Measurements from ENCODE around the gene ARID5B. TPM values are rescaled to one million over a fixed set of nuclear protein-coding genes. Genes with fewer than 3 reads are reported as not detected.

ARID5B gene
- total and polyA plus RNA-seq, 2 experiments from 2014 or later: 1.3 to 1.6 TPM

DNA sequence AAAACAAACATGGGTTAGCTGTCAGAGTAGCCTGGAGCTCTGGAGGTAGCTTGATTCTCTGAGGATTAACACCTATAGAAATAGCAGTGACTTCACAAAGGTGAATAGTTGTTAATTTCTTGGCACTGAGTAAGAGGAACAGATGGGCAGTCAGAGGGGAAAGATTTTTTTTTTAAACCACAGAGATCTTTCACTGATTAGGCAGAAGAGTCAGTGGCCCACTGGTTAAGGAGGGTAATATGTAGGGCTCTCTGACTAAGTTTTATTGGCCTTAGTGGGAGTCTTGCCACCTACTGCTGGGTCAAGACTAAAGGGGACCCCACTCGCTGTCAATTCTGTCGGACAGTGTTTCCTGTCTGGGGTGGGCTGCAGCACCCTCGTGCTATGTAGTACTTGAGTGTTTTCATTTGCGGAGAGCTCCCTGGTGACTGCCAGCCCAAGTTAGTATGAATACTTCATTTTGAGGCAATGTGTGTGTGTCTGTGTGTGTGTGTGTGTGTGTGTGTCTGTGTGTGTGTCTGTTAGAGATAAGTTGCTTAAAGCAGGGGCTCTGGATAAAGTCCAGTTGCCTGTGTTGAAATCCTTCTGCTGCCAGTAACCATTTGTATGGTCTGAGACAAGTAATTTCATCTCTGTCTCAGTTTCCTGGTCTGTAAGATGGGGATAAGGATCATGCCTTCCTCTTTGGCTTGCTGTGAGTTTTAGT lies 145.2 kb downstream of the ARID5B start (continued):
- TF ChIP-seq, protein P1, sequence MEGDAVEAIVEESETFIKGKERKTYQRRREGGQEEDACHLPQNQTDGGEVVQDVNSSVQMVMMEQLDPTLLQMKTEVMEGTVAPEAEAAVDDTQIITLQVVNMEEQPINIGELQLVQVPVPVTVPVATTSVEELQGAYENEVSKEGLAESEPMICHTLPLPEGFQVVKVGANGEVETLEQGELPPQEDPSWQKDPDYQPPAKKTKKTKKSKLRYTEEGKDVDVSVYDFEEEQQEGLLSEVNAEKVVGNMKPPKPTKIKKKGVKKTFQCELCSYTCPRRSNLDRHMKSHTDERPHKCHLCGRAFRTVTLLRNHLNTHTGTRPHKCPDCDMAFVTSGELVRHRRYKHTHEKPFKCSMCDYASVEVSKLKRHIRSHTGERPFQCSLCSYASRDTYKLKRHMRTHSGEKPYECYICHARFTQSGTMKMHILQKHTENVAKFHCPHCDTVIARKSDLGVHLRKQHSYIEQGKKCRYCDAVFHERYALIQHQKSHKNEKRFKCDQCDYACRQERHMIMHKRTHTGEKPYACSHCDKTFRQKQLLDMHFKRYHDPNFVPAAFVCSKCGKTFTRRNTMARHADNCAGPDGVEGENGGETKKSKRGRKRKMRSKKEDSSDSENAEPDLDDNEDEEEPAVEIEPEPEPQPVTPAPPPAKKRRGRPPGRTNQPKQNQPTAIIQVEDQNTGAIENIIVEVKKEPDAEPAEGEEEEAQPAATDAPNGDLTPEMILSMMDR (conservative IDR thresholded peaks at IDR 0.05; ENCODE audit: low read depth in 2 of 2): no peak
- TF ChIP-seq NANOG (IDR thresholded peaks at IDR 0.05; ENCODE audit: borderline replicate concordance) (no peak), EZH2 (IDR thresholded peaks at IDR 0.05; ENCODE audit: low read depth, unreplicated experiment) (no peak), EZH2phosphoT487 (IDR thresholded peaks at IDR 0.05; ENCODE audit: unreplicated experiment) (no peak), CREB1 (CRISPR knock-in tag; IDR thresholded peaks at IDR 0.05; ENCODE audit: low read depth) (no peak), ZNF331 (CRISPR knock-in tag; IDR thresholded peaks at IDR 0.05; ENCODE audit: low read depth) (no peak)

DNA sequence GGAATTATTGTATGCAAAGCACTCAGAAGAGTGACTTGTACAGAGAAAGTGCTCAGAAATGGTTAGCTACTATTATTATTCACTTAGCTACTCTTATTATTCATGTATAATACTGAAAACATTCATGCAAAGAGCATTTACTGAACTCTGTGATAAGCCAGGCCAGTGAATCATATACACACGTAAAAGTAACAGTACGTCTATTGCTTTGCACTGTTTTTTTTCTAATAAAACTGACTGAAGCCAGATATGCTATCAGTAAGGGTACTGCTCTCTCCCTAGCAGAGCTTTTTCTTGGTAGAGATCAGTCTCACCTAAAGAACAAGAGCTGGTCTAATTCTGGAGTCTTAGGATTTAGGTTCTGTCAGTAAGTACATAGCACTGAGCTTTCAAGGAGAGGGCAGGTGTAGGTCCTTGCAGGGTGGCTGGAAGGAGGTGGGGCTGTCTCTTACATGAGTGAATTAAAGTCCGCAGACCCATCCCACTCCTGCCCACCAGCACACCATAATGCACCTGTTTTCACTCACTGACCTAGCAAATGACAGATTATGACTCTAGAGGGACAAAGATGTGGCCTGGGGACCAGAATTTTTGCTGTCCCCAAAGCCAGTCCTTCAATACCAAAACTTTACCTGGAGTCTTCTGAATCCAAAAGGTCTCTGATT lies 145.9 kb downstream of the ARID5B start:
- no peaks in the 10 kb centered on the region for H3K36me3 ChIP-seq (ENCODE audit: insufficient read depth)
- H3K36me3 Mint-ChIP-seq (ENCODE audit: low read depth): no peaks in the 10 kb centered on the region
- no peaks in the 10 kb centered on the region for H3K27me3 ChIP-seq (ENCODE audit: insufficient read depth)
- no peak for DNase-seq (ENCODE audit: low spot score)
- no peak overlapping the region for H3K4me3 ChIP-seq
- H2AFZ ChIP-seq: no peak overlapping the region
- peaks cover 64% of the 10 kb centered on the region for H3K4me1 ChIP-seq (ENCODE audit: insufficient read depth)
- H3K9me2 ChIP-seq (ENCODE audit: insufficient read depth): peaks cover 7% of the 10 kb centered on the region
- no peak for ATAC-seq
- no peak for TF ChIP-seq ZNF114 (CRISPR knock-in tag; IDR thresholded peaks at IDR 0.05)
- H3K4me2 ChIP-seq: no peak overlapping the region
- H3K4me1 Mint-ChIP-seq: peaks cover 69% of the 10 kb centered on the region
- H3F3A ChIP-seq (replicated peaks; ENCODE audit: low read depth): no peaks in the 10 kb centered on the region
- H3K27ac Mint-ChIP-seq: no peak overlapping the region
- no peaks in the 10 kb centered on the region for H4K20me1 ChIP-seq (replicated peaks; ENCODE audit: insufficient read depth)
- no peak overlapping the region for H3K4me3 Mint-ChIP-seq
- no peaks in the 10 kb centered on the region for H3K79me2 ChIP-seq (replicated peaks; ENCODE audit: insufficient read depth)
- H3K9me3 Mint-ChIP-seq: no peaks in the 10 kb centered on the region
- peaks cover 4% of the 10 kb centered on the region for H3K27me3 Mint-ChIP-seq (ENCODE audit: insufficient read depth, low read depth, poor library complexity)
- H3K27ac ChIP-seq (ENCODE audit: low read depth): no peak overlapping the region

GRCh38 chr10:62047960-62048383 lies 146.5 kb downstream of the ARID5B start:
- Mint-ChIP-seq H3K27ac (no peak overlapping the region), H3K4me1 (peaks cover 68% of the 10 kb centered on the region), H3K4me3 (no peak overlapping the region), H3K36me3 (ENCODE audit: low read depth) (no peaks in the 10 kb centered on the region), H3K27me3 (ENCODE audit: insufficient read depth, low read depth, poor library complexity) (peaks cover 4% of the 10 kb centered on the region), H3K9me3 (no peaks in the 10 kb centered on the region)
- H3K79me2 ChIP-seq (replicated peaks; ENCODE audit: insufficient read depth): no peaks in the 10 kb centered on the region
- H3K4me1 ChIP-seq (ENCODE audit: insufficient read depth): peaks cover 61% of the 10 kb centered on the region
- H3K4me2 ChIP-seq: peak overlapping the region; percentile 65; the same call in 1 of the 2 replicates
- H4K20me1 ChIP-seq (replicated peaks; ENCODE audit: insufficient read depth): no peaks in the 10 kb centered on the region
- H2AFZ ChIP-seq: no peak overlapping the region
- no peak overlapping the region for H3K27ac ChIP-seq (ENCODE audit: low read depth)
- H3K27me3 ChIP-seq (ENCODE audit: insufficient read depth): no peaks in the 10 kb centered on the region
- no peak for ATAC-seq
- no peak for DNase-seq (ENCODE audit: low spot score)
- no peak overlapping the region for H3K4me3 ChIP-seq
- peaks cover 13% of the 10 kb centered on the region for H3K9me2 ChIP-seq (ENCODE audit: insufficient read depth)
- no peaks in the 10 kb centered on the region for H3K36me3 ChIP-seq (ENCODE audit: insufficient read depth)
- H3F3A ChIP-seq (replicated peaks; ENCODE audit: low read depth): no peaks in the 10 kb centered on the region
- no peak for TF ChIP-seq POLR2AphosphoS5 (IDR thresholded peaks at IDR 0.05; ENCODE audit: low read depth)
- no peak for TF ChIP-seq ZNF114 (CRISPR knock-in tag; IDR thresholded peaks at IDR 0.05)
- no peak for TF ChIP-seq EZH2phosphoT487 (IDR thresholded peaks at IDR 0.05; ENCODE audit: unreplicated experiment)
- no peak for TF ChIP-seq CREB1 (CRISPR knock-in tag; IDR thresholded peaks at IDR 0.05; ENCODE audit: low read depth)
- no peak for TF ChIP-seq REST (IDR thresholded peaks at IDR 0.05; ENCODE audit: unreplicated experiment)
- no peak for TF ChIP-seq EZH2 (IDR thresholded peaks at IDR 0.05; ENCODE audit: low read depth, unreplicated experiment)
- no peak for TF ChIP-seq JUNB (IDR thresholded peaks at IDR 0.05; ENCODE audit: unreplicated experiment)
- no peak for TF ChIP-seq ZNF331 (CRISPR knock-in tag; IDR thresholded peaks at IDR 0.05; ENCODE audit: low read depth)
- TF ChIP-seq NANOG (IDR thresholded peaks at IDR 0.05; ENCODE audit: borderline replicate concordance): no peak
- TF ChIP-seq, protein P1 (conservative IDR thresholded peaks at IDR 0.05; ENCODE audit: low read depth in 2 of 2): no peak
- no peak for TF ChIP-seq ETS1 (IDR thresholded peaks at IDR 0.05)

All from GM23338 (cell line).